HEK293 (cell line): Measurements from ENCODE around the gene NCKAP1.
"Not testable (repeated sequence)": the region's sequence is repeated elsewhere in the genome, so short reads cannot be mapped to it uniquely, and the experiment has no call there.

Experiments used
- CTCF ChIA-PET: fragments of 350-600 bp; formaldehyde crosslinking; extraction: SDS; loops from one replicate; lab custom pipeline; 2021; ENCODE audit warnings: antibody characterized with exemption; lab: Yijun Ruan, JAX
- POLR2A ChIA-PET: fragments of 300-600 bp; formaldehyde crosslinking; extraction: SDS; loops from one replicate; lab custom pipeline; 2020; ENCODE audit warnings: antibody characterized with exemption, inconsistent platforms; lab: Yijun Ruan, JAX
- H3K27ac ChIP-seq: fragments of 200-500 bp; sonication (Bioruptor generic); 2 replicates; pipeline ENCODE4 v1.5.1; 2014; ENCODE audit warnings: low read depth, low read length, control low read depth, inconsistent platforms; ENCODE audit errors: extremely low read depth
- H3K36me3 ChIP-seq, 2 experiments: fragments of 200-500 bp in 1 of 2; sonication (Bioruptor generic) in 1 of 2; 1 replicate in 1 of 2; 2 replicates in 1 of 2; pipeline ENCODE4 v1.5.1; 2014 to 2017; ENCODE audit warnings: inconsistent platforms in 2 of 2, low read length in 2 of 2; ENCODE audit not compliant: control insufficient read depth in 2 of 2, insufficient read depth in 1 of 2
- H3K4me1 ChIP-seq: fragments of 200-500 bp; sonication (Bioruptor generic); 2 replicates; pipeline ENCODE4 v1.5.1; 2014; ENCODE audit warnings: mild to moderate bottlenecking, low read length, inconsistent platforms; ENCODE audit not compliant: control insufficient read depth, insufficient read depth
- H3K4me3 ChIP-seq: 2 replicates; pipeline ENCODE4 v1.5.1; 2011; ENCODE audit warnings: low read depth, mild to moderate bottlenecking, control low read depth, low read length, moderate library complexity
- H3K9me3 ChIP-seq: fragments of 200-500 bp; sonication (Bioruptor generic); 2 replicates; pipeline ENCODE4 v1.5.1; 2014; ENCODE audit warnings: low read depth, low read length, inconsistent platforms; ENCODE audit not compliant: control insufficient read depth, insufficient read depth
- AEBP2 ChIP-seq: fragments of 450-650 bp; formaldehyde crosslinking; IDR thresholded peaks from 2 replicates; pipeline ENCODE4 v1.5.1; 2016; ENCODE audit warnings: missing biosample characterization, missing genetic modification characterization, borderline replicate concordance
- EGR2 ChIP-seq: fragments of 450-650 bp; formaldehyde crosslinking; IDR thresholded peaks from 2 replicates; pipeline ENCODE4 v1.5.1; 2016; ENCODE audit warnings: low read depth, missing biosample characterization, missing genetic modification characterization
- FEZF1 ChIP-seq: fragments of 450-650 bp; formaldehyde crosslinking; IDR thresholded peaks from 2 replicates; pipeline ENCODE4 v1.5.1; 2016; ENCODE audit warnings: missing biosample characterization, missing genetic modification characterization
- RBAK ChIP-seq: fragments of 450-650 bp; formaldehyde crosslinking; IDR thresholded peaks from 2 replicates; pipeline ENCODE4 v1.5.1; 2016; ENCODE audit warnings: missing biosample characterization, missing genetic modification characterization
- SCRT1 ChIP-seq: fragments of 450-650 bp; formaldehyde crosslinking; IDR thresholded peaks from 2 replicates; pipeline ENCODE4 v1.5.1; 2016; ENCODE audit warnings: missing biosample characterization, missing genetic modification characterization, borderline replicate concordance
- SCRT2 ChIP-seq: fragments of 450-650 bp; formaldehyde crosslinking; IDR thresholded peaks from 2 replicates; pipeline ENCODE4 v1.5.1; 2016; ENCODE audit warnings: missing biosample characterization, missing genetic modification characterization
- SP2 ChIP-seq: fragments of 450-650 bp; formaldehyde crosslinking; IDR thresholded peaks from 2 replicates; pipeline ENCODE4 v1.5.1; 2016; ENCODE audit warnings: missing biosample characterization, missing genetic modification characterization
- ZBTB6 ChIP-seq: fragments of 450-650 bp; formaldehyde crosslinking; IDR thresholded peaks from 2 replicates; pipeline ENCODE4 v1.5.1; 2017; ENCODE audit warnings: missing biosample characterization, missing genetic modification characterization
- ZFHX2 ChIP-seq: fragments of 450-650 bp; formaldehyde crosslinking; conservative IDR thresholded peaks from 2 replicates; pipeline ENCODE4 v1.5.1; 2016; ENCODE audit warnings: missing biosample characterization, missing genetic modification characterization
- ZNF114 ChIP-seq: fragments of 450-650 bp; formaldehyde crosslinking; IDR thresholded peaks from 2 replicates; pipeline ENCODE4 v1.5.0; 2017; ENCODE audit warnings: missing biosample characterization, missing genetic modification characterization
- ZNF132 ChIP-seq: fragments of 450-650 bp; formaldehyde crosslinking; IDR thresholded peaks from 2 replicates; pipeline ENCODE4 v1.5.1; 2017; ENCODE audit warnings: missing biosample characterization, missing genetic modification characterization, borderline replicate concordance
- ZNF184 ChIP-seq: fragments of 450-650 bp; IDR thresholded peaks from 2 replicates; pipeline ENCODE4 v1.5.1; 2018; ENCODE audit warnings: missing biosample characterization, mild to moderate bottlenecking, missing genetic modification characterization
- ZNF292 ChIP-seq: fragments of 450-650 bp; formaldehyde crosslinking; IDR thresholded peaks from 2 replicates; pipeline ENCODE4 v1.5.1; 2016; ENCODE audit warnings: low read depth, missing biosample characterization, missing genetic modification characterization, borderline replicate concordance
- ZNF324 ChIP-seq: fragments of 450-650 bp; formaldehyde crosslinking; IDR thresholded peaks from 2 replicates; pipeline ENCODE4 v1.5.1; 2016; ENCODE audit warnings: missing biosample characterization, missing genetic modification characterization
- ZNF341 ChIP-seq: fragments of 450-650 bp; formaldehyde crosslinking; IDR thresholded peaks from 2 replicates; pipeline ENCODE4; 2016; ENCODE audit warnings: low read depth, missing biosample characterization, missing genetic modification characterization
- ZNF391 ChIP-seq: fragments of 450-650 bp; formaldehyde crosslinking; IDR thresholded peaks from 2 replicates; pipeline ENCODE4 v1.5.1; 2016; ENCODE audit warnings: low read depth, missing biosample characterization, missing genetic modification characterization, borderline replicate concordance
- ZNF530 ChIP-seq: fragments of 450-650 bp; formaldehyde crosslinking; IDR thresholded peaks from 2 replicates; pipeline ENCODE4 v1.5.1; 2016; ENCODE audit warnings: low read depth, missing biosample characterization, missing genetic modification characterization
- ZNF626 ChIP-seq: fragments of 450-650 bp; sonication (Bioruptor Pico); formaldehyde crosslinking; IDR thresholded peaks from 2 replicates; pipeline ENCODE4 v1.5.1; 2018; ENCODE audit warnings: missing biosample characterization, missing genetic modification characterization, inconsistent platforms
- ZNF677 ChIP-seq: fragments of 450-650 bp; IDR thresholded peaks from 2 replicates; pipeline ENCODE4 v1.5.0; 2018; ENCODE audit warnings: missing biosample characterization, mild to moderate bottlenecking, missing genetic modification characterization, moderate library complexity
- ZNF776 ChIP-seq: fragments of 450-650 bp; formaldehyde crosslinking; IDR thresholded peaks from 2 replicates; pipeline ENCODE4 v1.5.0; 2017; ENCODE audit warnings: missing biosample characterization, missing genetic modification characterization, borderline replicate concordance
- TF ChIP-seq, protein P1 (sequence below): fragments of 450-650 bp; formaldehyde crosslinking; IDR thresholded peaks from 2 replicates; pipeline ENCODE4 v1.5.1; 2016; ENCODE audit warnings: missing biosample characterization, missing genetic modification characterization
- TF ChIP-seq, protein P2 (sequence below): fragments of 450-650 bp; formaldehyde crosslinking; IDR thresholded peaks from 2 replicates; pipeline ENCODE4 v1.5.1; 2016; ENCODE audit warnings: missing biosample characterization, missing genetic modification characterization
- TF ChIP-seq, protein P3 (sequence below): fragments of 450-650 bp; formaldehyde crosslinking; IDR thresholded peaks from 2 replicates; pipeline ENCODE4 v1.5.1; 2016; ENCODE audit warnings: missing biosample characterization, missing genetic modification characterization

The NCKAP1 gene

GRCh38 chr2:182962641-182963040 lies 75.6 kb downstream of the NCKAP1 start (continued):
- TF ChIP-seq, protein P1, sequence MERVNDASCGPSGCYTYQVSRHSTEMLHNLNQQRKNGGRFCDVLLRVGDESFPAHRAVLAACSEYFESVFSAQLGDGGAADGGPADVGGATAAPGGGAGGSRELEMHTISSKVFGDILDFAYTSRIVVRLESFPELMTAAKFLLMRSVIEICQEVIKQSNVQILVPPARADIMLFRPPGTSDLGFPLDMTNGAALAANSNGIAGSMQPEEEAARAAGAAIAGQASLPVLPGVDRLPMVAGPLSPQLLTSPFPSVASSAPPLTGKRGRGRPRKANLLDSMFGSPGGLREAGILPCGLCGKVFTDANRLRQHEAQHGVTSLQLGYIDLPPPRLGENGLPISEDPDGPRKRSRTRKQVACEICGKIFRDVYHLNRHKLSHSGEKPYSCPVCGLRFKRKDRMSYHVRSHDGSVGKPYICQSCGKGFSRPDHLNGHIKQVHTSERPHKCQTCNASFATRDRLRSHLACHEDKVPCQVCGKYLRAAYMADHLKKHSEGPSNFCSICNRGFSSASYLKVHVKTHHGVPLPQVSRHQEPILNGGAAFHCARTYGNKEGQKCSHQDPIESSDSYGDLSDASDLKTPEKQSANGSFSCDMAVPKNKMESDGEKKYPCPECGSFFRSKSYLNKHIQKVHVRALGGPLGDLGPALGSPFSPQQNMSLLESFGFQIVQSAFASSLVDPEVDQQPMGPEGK (tag by site-specific recombination): no peak
- TF ChIP-seq ZBTB6: no peak
- TF ChIP-seq ZNF626 (tag by site-specific recombination): no peak
- TF ChIP-seq FEZF1: no peak
- TF ChIP-seq SP2 (tag by site-specific recombination): no peak
- TF ChIP-seq AEBP2 (tag by site-specific recombination): no peak

- H3K4me1 ChIP-seq, CTCF ChIA-PET, POLR2A ChIA-PET, H3K9me3 ChIP-seq, H3K4me3 ChIP-seq, H3K27ac ChIP-seq: not testable (repeated sequence)
- TF ChIP-seq ZNF184 (tag by site-specific recombination): 0 out of 2 replicates have a peak, but pooled peaks have one; percentile 27
- peak; percentile 78 for TF ChIP-seq SCRT2 (tag by site-specific recombination)
- peak; percentile 62 for TF ChIP-seq SCRT1 (tag by site-specific recombination)
- H3K36me3 ChIP-seq: peaks cover 19 to 52% of the 10 kb centered on the region in 2 experiments
Observed at GRCh38 chr2:182960869-182961268, 77.4 kb downstream of the NCKAP1 start.

DNA sequence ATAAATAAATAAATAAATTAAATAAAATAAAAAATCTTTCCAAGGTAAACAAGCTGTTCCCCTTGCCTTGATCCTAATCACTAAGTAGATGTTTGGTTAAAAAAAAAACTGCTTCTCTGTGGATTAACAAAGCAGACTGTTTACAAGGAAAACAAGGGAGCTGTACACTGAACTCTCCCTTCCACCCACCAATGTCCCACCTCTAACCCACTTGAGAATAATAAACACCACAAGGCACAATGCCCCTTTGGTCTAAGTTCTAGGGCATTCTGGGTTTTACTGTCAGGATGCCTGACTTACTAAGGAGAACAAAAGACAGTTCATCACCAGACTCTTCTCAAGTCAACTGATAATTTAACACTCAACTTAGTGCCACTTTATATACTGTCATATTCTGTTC lies 83.5 kb downstream of the NCKAP1 start:
- no peaks in the 10 kb centered on the region for H3K4me1 ChIP-seq
- no peak overlapping the region for H3K27ac ChIP-seq
- CTCF ChIA-PET: interaction anchor here (0.6 kb wide), 1 partner anchor 11 kb away, joined by 5 read pairs; no protein-coding TSS in a partner anchor
- TF ChIP-seq ZNF677 (no peak), RBAK (no peak), ZNF530 (no peak), ZNF391 (tag by site-specific recombination) (no peak), ZNF292 (tag by site-specific recombination) (no peak), ZFHX2 (tag by site-specific recombination) (peak; percentile 47), ZNF776 (tag by site-specific recombination) (no peak), ZNF341 (tag by site-specific recombination) (no peak), ZNF324 (tag by site-specific recombination) (no peak), ZNF132 (tag by site-specific recombination) (no peak), ZNF114 (tag by site-specific recombination) (no peak), EGR2 (tag by site-specific recombination) (peak; percentile 45; the same call in 1 of the 2 replicates)
- TF ChIP-seq, protein P2, sequence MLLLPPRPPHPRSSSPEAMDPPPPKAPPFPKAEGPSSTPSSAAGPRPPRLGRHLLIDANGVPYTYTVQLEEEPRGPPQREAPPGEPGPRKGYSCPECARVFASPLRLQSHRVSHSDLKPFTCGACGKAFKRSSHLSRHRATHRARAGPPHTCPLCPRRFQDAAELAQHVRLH: no peak
- TF ChIP-seq, protein P3, sequence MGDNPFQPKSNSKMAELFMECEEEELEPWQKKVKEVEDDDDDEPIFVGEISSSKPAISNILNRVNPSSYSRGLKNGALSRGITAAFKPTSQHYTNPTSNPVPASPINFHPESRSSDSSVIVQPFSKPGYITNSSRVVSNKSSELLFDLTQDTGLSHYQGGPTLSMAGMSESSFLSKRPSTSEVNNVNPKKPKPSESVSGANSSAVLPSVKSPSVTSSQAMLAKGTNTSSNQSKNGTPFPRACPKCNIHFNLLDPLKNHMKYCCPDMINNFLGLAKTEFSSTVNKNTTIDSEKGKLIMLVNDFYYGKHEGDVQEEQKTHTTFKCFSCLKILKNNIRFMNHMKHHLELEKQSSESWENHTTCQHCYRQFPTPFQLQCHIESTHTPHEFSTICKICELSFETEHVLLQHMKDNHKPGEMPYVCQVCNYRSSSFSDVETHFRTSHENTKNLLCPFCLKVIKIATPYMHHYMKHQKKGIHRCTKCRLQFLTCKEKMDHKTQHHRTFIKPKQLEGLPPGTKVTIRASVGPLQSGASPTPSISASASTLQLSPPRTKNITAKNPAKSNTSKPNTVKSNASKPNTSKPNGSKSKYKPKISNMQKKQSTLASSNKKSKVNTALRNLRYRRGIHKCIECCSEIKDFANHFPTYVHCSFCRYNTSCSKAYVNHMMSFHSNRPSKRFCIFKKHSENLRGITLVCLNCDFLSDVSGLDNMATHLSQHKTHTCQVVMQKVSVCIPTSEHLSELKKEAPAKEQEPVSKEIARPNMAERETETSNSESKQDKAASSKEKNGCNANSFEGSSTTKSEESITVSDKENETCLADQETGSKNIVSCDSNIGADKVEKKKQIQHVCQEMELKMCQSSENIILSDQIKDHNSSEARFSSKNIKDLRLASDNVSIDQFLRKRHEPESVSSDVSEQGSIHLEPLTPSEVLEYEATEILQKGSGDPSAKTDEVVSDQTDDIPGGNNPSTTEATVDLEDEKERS: no peak
- peaks cover 21 to 64% of the 10 kb centered on the region in 2 experiments for H3K36me3 ChIP-seq
- H3K4me3 ChIP-seq: no peak overlapping the region
- no peaks in the 10 kb centered on the region for H3K9me3 ChIP-seq
- POLR2A ChIA-PET: no interaction called here
